ENCODE data around the gene EXOSC5. TPM values are rescaled to one million over a fixed set of nuclear protein-coding genes. Genes with fewer than 3 reads are reported as not detected.

The EXOSC5 gene
- polyA plus RNA-seq (2013, experiment 1 of 2) = 5.7 TPM
- 5.3 TPM for polyA plus RNA-seq (2013, experiment 2 of 2)

- peak within 1 kb of the TSS; percentile 69 to 83 for H3K18ac ChIP-seq (ENCODE audit: low read depth in 1 of 2, low read length in 2 of 2)
- no peak within 1 kb of the TSS for H3K14ac ChIP-seq (ENCODE audit: low read length in 2 of 2)
- peak within 1 kb of the TSS; percentile 79 for H2AFZ ChIP-seq (ENCODE audit: low read depth, low read length)
- no peaks in the 10 kb centered on the region for H3K27me3 ChIP-seq (ENCODE audit: control insufficient read depth in 1 of 2, insufficient read depth in 1 of 2, low read length in 2 of 2)
- peaks cover 29% of the 10 kb centered on the region for H3K79me1 ChIP-seq (replicated peaks; ENCODE audit: low read length, poor library complexity, severe bottlenecking)
- H3K9me3 ChIP-seq (ENCODE audit: control insufficient read depth, low read length) = no peaks in the 10 kb centered on the region
- peak within 1 kb of the TSS; percentile 86 for H4K8ac ChIP-seq (ENCODE audit: low read length)
- H2BK15ac ChIP-seq (ENCODE audit: low read depth, poor library complexity, severe bottlenecking) = no peak within 1 kb of the TSS
- H3K4ac ChIP-seq (ENCODE audit: low read depth in 1 of 2, low read length in 2 of 2) = peak within 1 kb of the TSS; percentile 70 to 79
- peaks cover 5% of the 10 kb centered on the region for H3K4me1 ChIP-seq (ENCODE audit: control insufficient read depth, insufficient read depth, low read depth, low read length)
- under 1% methylated on average over 48 of the region's 50 CpGs for WGBS
- peaks cover 0 to 7% of the 10 kb centered on the region in 2 experiments for H3K36me3 ChIP-seq (ENCODE audit: control insufficient read depth in 1 of 2, insufficient read depth in 2 of 2, low read depth in 1 of 2, low read length in 2 of 2)
- DNase-seq = peak; percentile 100
- H2BK5ac ChIP-seq (ENCODE audit: low read depth, low read length, poor library complexity, severe bottlenecking) = peak within 1 kb of the TSS; percentile 79
- no peak within 1 kb of the TSS for H2BK120ac ChIP-seq (ENCODE audit: low read depth, low read length)
- H2AK5ac ChIP-seq (ENCODE audit: low read length, severe bottlenecking) = no peak within 1 kb of the TSS
- peak within 1 kb of the TSS; percentile 93 for H3K4me2 ChIP-seq (ENCODE audit: low read length, poor library complexity, severe bottlenecking)
- H3K27ac ChIP-seq (ENCODE audit: low read length, poor library complexity, severe bottlenecking) = peak within 1 kb of the TSS; percentile 80
- peak within 1 kb of the TSS; percentile 93 to 98 for H3K4me3 ChIP-seq (ENCODE audit: insufficient read depth in 1 of 2, low read depth in 1 of 2, low read length in 2 of 2)
- no peak within 1 kb of the TSS for H2BK12ac ChIP-seq (ENCODE audit: low read length in 2 of 2)
- no peak within 1 kb of the TSS for H4K91ac ChIP-seq (ENCODE audit: low read length)
- no peak within 1 kb of the TSS for H3K23ac ChIP-seq (ENCODE audit: low read length in 2 of 2)
- H3K9ac ChIP-seq (ENCODE audit: low read length) = peak within 1 kb of the TSS; percentile 98
Observed at GRCh38 chr19:41397086-41398049, at the start of gene EXOSC5, which contains the start of gene BCKDHA. TSS of gene EXOSC5 (minus strand) at chr19:41397359. CDS start at chr19:41397328, 31 bp downstream. TSS of gene BCKDHA (plus strand) at chr19:41397818. CDS start at chr19:41397828, 10 bp downstream.

- Histone ChIP-seq H4K91ac (ENCODE audit: low read length) (no peak overlapping the region), H2AFZ (ENCODE audit: low read depth, low read length) (no peak overlapping the region), H3K4me1 (ENCODE audit: control insufficient read depth, insufficient read depth, low read depth, low read length) (peaks cover 1% of the 10 kb centered on the region), H3K14ac (ENCODE audit: low read length in 2 of 2) (no peak overlapping the region), H3K23ac (ENCODE audit: low read length in 2 of 2) (no peak overlapping the region), H2BK120ac (ENCODE audit: low read depth, low read length) (no peak overlapping the region), H3K9ac (ENCODE audit: low read length) (no peak overlapping the region), H3K4me2 (ENCODE audit: low read length, poor library complexity, severe bottlenecking) (no peak overlapping the region), H4K8ac (ENCODE audit: low read length) (no peak overlapping the region), H2BK12ac (ENCODE audit: low read length in 2 of 2) (no peak overlapping the region), H3K27ac (ENCODE audit: low read length, poor library complexity, severe bottlenecking) (no peak overlapping the region), H3K36me3 (ENCODE audit: control insufficient read depth in 1 of 2, insufficient read depth in 2 of 2, low read depth in 1 of 2, low read length in 2 of 2) (no peaks in the 10 kb centered on the region), H2BK5ac (ENCODE audit: low read depth, low read length, poor library complexity, severe bottlenecking) (no peak overlapping the region), H3K4ac (ENCODE audit: low read depth in 1 of 2, low read length in 2 of 2) (no peak overlapping the region), H2BK15ac (ENCODE audit: low read depth, poor library complexity, severe bottlenecking) (no peak overlapping the region), H3K79me1 (replicated peaks; ENCODE audit: low read length, poor library complexity, severe bottlenecking) (no peaks in the 10 kb centered on the region), H3K27me3 (ENCODE audit: control insufficient read depth in 1 of 2, insufficient read depth in 1 of 2, low read length in 2 of 2) (peaks cover 21 to 60% of the 10 kb centered on the region in 2 experiments), H3K9me3 (ENCODE audit: control insufficient read depth, low read length) (no peaks in the 10 kb centered on the region), H2AK5ac (ENCODE audit: low read length, severe bottlenecking) (no peak overlapping the region), H3K4me3 (ENCODE audit: insufficient read depth in 1 of 2, low read depth in 1 of 2, low read length in 2 of 2) (no peak overlapping the region), H3K18ac (ENCODE audit: low read depth in 1 of 2, low read length in 2 of 2) (no peak overlapping the region)
- no peak for DNase-seq
- WGBS = 52% methylated on average over 5 of the region's 5 CpGs
Observed at GRCh38 chr19:41445575-41445974, 48.4 kb upstream of the EXOSC5 start.

GRCh38 chr19:41443813-41444455 is 46.8 kb upstream of the EXOSC5 start:
- H3K27me3 ChIP-seq (ENCODE audit: control insufficient read depth in 1 of 2, insufficient read depth in 1 of 2, low read length in 2 of 2) = peaks cover 21 to 57% of the 10 kb centered on the region in 2 experiments
- H3K4me1 ChIP-seq (ENCODE audit: control insufficient read depth, insufficient read depth, low read depth, low read length) = peaks cover 5% of the 10 kb centered on the region
- no peak overlapping the region for H3K9ac ChIP-seq (ENCODE audit: low read length)
- H3K36me3 ChIP-seq (ENCODE audit: control insufficient read depth in 1 of 2, insufficient read depth in 2 of 2, low read depth in 1 of 2, low read length in 2 of 2) = no peaks in the 10 kb centered on the region
- H2BK120ac ChIP-seq (ENCODE audit: low read depth, low read length) = no peak overlapping the region
- H3K4ac ChIP-seq (ENCODE audit: low read depth in 1 of 2, low read length in 2 of 2) = no peak overlapping the region
- H3K9me3 ChIP-seq (ENCODE audit: control insufficient read depth, low read length) = no peaks in the 10 kb centered on the region
- H3K4me2 ChIP-seq (ENCODE audit: low read length, poor library complexity, severe bottlenecking) = no peak overlapping the region
- H3K18ac ChIP-seq (ENCODE audit: low read depth in 1 of 2, low read length in 2 of 2) = no peak overlapping the region
- H2BK12ac ChIP-seq (ENCODE audit: low read length in 2 of 2) = no peak overlapping the region
- H2BK5ac ChIP-seq (ENCODE audit: low read depth, low read length, poor library complexity, severe bottlenecking) = no peak overlapping the region
- peaks cover under 1% of the 10 kb centered on the region for H3K79me1 ChIP-seq (replicated peaks; ENCODE audit: low read length, poor library complexity, severe bottlenecking)
- no peak overlapping the region for H4K8ac ChIP-seq (ENCODE audit: low read length)
- H3K27ac ChIP-seq (ENCODE audit: low read length, poor library complexity, severe bottlenecking) = no peak overlapping the region
- H2AK5ac ChIP-seq (ENCODE audit: low read length, severe bottlenecking) = no peak overlapping the region
- H3K14ac ChIP-seq (ENCODE audit: low read length in 2 of 2) = no peak overlapping the region
- 85% methylated on average over 6 of the region's 6 CpGs for WGBS
- H2BK15ac ChIP-seq (ENCODE audit: low read depth, poor library complexity, severe bottlenecking) = no peak overlapping the region
- no peak for DNase-seq
- H2AFZ ChIP-seq (ENCODE audit: low read depth, low read length) = no peak overlapping the region
- H3K4me3 ChIP-seq (ENCODE audit: insufficient read depth in 1 of 2, low read depth in 1 of 2, low read length in 2 of 2) = no peak overlapping the region
- H4K91ac ChIP-seq (ENCODE audit: low read length) = no peak overlapping the region
- H3K23ac ChIP-seq (ENCODE audit: low read length in 2 of 2) = peak overlapping the region in 1 of 2 experiments; percentile 31
